IPS-NIHi7 (cell line): ENCODE measurements around the gene PWWP2B.

Source experiments
- DNase-seq: peaks from one replicate; pipeline ENCODE4 v3.0.0; 2012; ENCODE audit warnings: mixed read lengths; ENCODE audit errors: extremely low spot score

The PWWP2B gene

GRCh38 chr10:132446195-132446581 lies 49.2 kb downstream of the PWWP2B start:
- no peak for DNase-seq

- no peak for DNase-seq
These were observed 49.9 kb downstream of the PWWP2B start for GRCh38 chr10:132446661-132447445.

GRCh38 chr10:132447446-132448247 lies 50.6 kb downstream of the PWWP2B start:
- peak; percentile 50 for DNase-seq

- DNase-seq: peak; percentile 81
These were observed 51.3 kb downstream of the PWWP2B start for GRCh38 chr10:132448248-132448731.

- DNase-seq: peak; percentile 55
These were observed 52.2 kb downstream of the PWWP2B start for GRCh38 chr10:132449051-132449810.

GRCh38 chr10:132449811-132450181 lies 52.8 kb downstream of the PWWP2B start:
- no peak for DNase-seq

GRCh38 chr10:132450466-132450824 lies 53.4 kb downstream of the PWWP2B start:
- DNase-seq: no peak

GRCh38 chr10:132450825-132451505 lies 54.0 kb downstream of the PWWP2B start:
- DNase-seq: no peak

GRCh38 chr10:132451506-132452215 lies 54.7 kb downstream of the PWWP2B start:
- DNase-seq: no peak

GRCh38 chr10:132452216-132452650 lies 55.2 kb downstream of the PWWP2B start:
- no peak for DNase-seq

GRCh38 chr10:132452651-132453469 lies 55.9 kb downstream of the PWWP2B start:
- DNase-seq: peak; percentile 92

GRCh38 chr10:132453470-132453861 lies 56.5 kb downstream of the PWWP2B start:
- no peak for DNase-seq

GRCh38 chr10:132454296-132455198 lies 57.5 kb downstream of the PWWP2B start:
- no peak for DNase-seq

- no peak for DNase-seq
These were observed 58.5 kb downstream of the PWWP2B start for GRCh38 chr10:132455441-132455971.

- DNase-seq: no peak
These were observed 59.2 kb downstream of the PWWP2B start for GRCh38 chr10:132455986-132456847.

- no peak for DNase-seq
These were observed 59.9 kb downstream of the PWWP2B start for GRCh38 chr10:132456881-132457280.

GRCh38 chr10:132457328-132458070 lies 60.5 kb downstream of the PWWP2B start:
- DNase-seq: no peak
